SK-N-SH (cell line): ENCODE data around the gene EIF6. TPM values are rescaled to one million over a fixed set of nuclear protein-coding genes. Genes with fewer than 3 reads are reported as not detected.

Source experiments
- CTCF ChIA-PET: fragments of 300-600, 350-600 bp; formaldehyde crosslinking; extraction: SDS; loops from one replicate; lab custom pipeline; 2021; lab: Yijun Ruan, JAX
- POLR2A ChIA-PET: fragments of 350-600 bp; sonication (Branson Sonifier 250); formaldehyde crosslinking; extraction: SDS; loops from one replicate; lab custom pipeline; 2020; ENCODE audit warnings: antibody characterized with exemption, inconsistent platforms; lab: Yijun Ruan, JAX
- DNase-seq: peaks from one replicate; pipeline ENCODE4 v3.0.0; 2012
- H2AFZ ChIP-seq: fragments of 200-600 bp; sonication (generic); 2 replicates; pipeline ENCODE4 v1.8.1; 2016; ENCODE audit warnings: antibody characterized with exemption, mild to moderate bottlenecking, low read depth
- H3F3A ChIP-seq: fragments of 200-600 bp; sonication (generic); replicated peaks from 2 replicates; pipeline ENCODE3; 2016; ENCODE audit warnings: antibody characterized with exemption, mild to moderate bottlenecking; ENCODE audit not compliant: insufficient read depth
- H3K27ac ChIP-seq, 2 experiments: fragments of 200-500 bp in 1 of 2; fragments of 200-600 bp in 1 of 2; sonication (Bioruptor generic) in 1 of 2; sonication (generic), shearing (Covaris generic) in 1 of 2; 2 replicates each; pipeline versions ENCODE4 v1.5.1 to v1.6.1; 2014 to 2016; ENCODE audit warnings: low read depth in 2 of 2, inconsistent platforms in 1 of 2, low read length in 1 of 2, mild to moderate bottlenecking in 1 of 2, mixed read lengths in 1 of 2
- H3K27me3 ChIP-seq: fragments of 200-600 bp; sonication (generic), shearing (Covaris generic); 2 replicates; pipeline ENCODE4 v1.6.1; 2016; ENCODE audit warnings: mixed run types; ENCODE audit not compliant: insufficient read depth
- H3K36me3 ChIP-seq, 2 experiments: fragments of 200-500 bp in 1 of 2; fragments of 200-600 bp in 1 of 2; sonication (Bioruptor generic) in 1 of 2; sonication (generic) in 1 of 2; replicated peaks in 1 of 2; 2 replicates each; pipeline versions ENCODE3 to v1.5.1; 2014 to 2016; ENCODE audit warnings: low read length in 1 of 2, mild to moderate bottlenecking in 1 of 2; ENCODE audit not compliant: insufficient read depth in 2 of 2, control insufficient read depth in 1 of 2
- H3K4me1 ChIP-seq, 2 experiments: fragments of 200-500 bp in 1 of 2; fragments of 200-600 bp in 1 of 2; sonication (Bioruptor generic) in 1 of 2; sonication (generic), shearing (Covaris generic) in 1 of 2; 2 replicates each; pipeline versions ENCODE4 v1.5.1 to v1.6.1; 2014 to 2016; ENCODE audit warnings: low read depth in 1 of 2, low read length in 1 of 2, mixed run types in 1 of 2; ENCODE audit not compliant: insufficient read depth in 2 of 2, control insufficient read depth in 1 of 2
- H3K4me2 ChIP-seq: fragments of 200-600 bp; sonication (generic), shearing (Covaris generic); 2 replicates; pipeline ENCODE4 v1.6.1; 2017; ENCODE audit warnings: mixed run types
- H3K4me3 ChIP-seq, 2 experiments: fragments of 200-500 bp in 1 of 2; fragments of 200-600 bp in 1 of 2; sonication (Bioruptor generic) in 1 of 2; sonication (generic), shearing (Covaris generic) in 1 of 2; 2 replicates each; pipeline versions ENCODE4 v1.5.1 to v1.8.1; 2014 to 2016; ENCODE audit warnings: low read depth in 2 of 2, inconsistent platforms in 1 of 2, low read length in 1 of 2, mild to moderate bottlenecking in 1 of 2, mixed read lengths in 1 of 2, moderate library complexity in 1 of 2
- H3K79me2 ChIP-seq: fragments of 200-600 bp; sonication (generic); 2 replicates; pipeline ENCODE4 v1.8.1; 2017; ENCODE audit warnings: mild to moderate bottlenecking; ENCODE audit not compliant: insufficient read depth
- H3K9ac ChIP-seq: fragments of 200-600 bp; sonication (generic); 2 replicates; pipeline ENCODE4 v1.6.1; 2017; ENCODE audit warnings: mixed run types
- H3K9me2 ChIP-seq: fragments of 200-600 bp; sonication (generic); 2 replicates; pipeline ENCODE4 v1.6.1; 2017; ENCODE audit warnings: mixed run types
- H3K9me3 ChIP-seq: fragments of 200-600 bp; sonication (generic); 2 replicates; pipeline ENCODE4 v1.6.1; 2017; ENCODE audit warnings: mixed run types, mild to moderate bottlenecking, moderate library complexity
- H4K20me1 ChIP-seq: fragments of 200-600 bp; sonication (generic); 2 replicates; pipeline ENCODE4 v1.6.1; 2017; ENCODE audit warnings: mild to moderate bottlenecking, mixed run types; ENCODE audit not compliant: insufficient read depth
- CHD2 ChIP-seq: fragments of 150-350 bp; IDR thresholded peaks from 2 replicates; pipeline ENCODE4 v1.6.1; 2018; ENCODE audit warnings: low read length; ENCODE audit not compliant: partially characterized antibody
- EP300 ChIP-seq, 2 experiments: IDR thresholded peaks; 2 replicates each; pipeline versions ENCODE4 v1.4.0 to v1.6.1; 2012; ENCODE audit warnings: borderline replicate concordance in 1 of 2, low read depth in 1 of 2, low read length in 1 of 2
- EZH2phosphoT487 ChIP-seq: fragments of 200-600 bp; sonication (generic); IDR thresholded peaks from 2 replicates; pipeline ENCODE4 v1.6.1; 2017; ENCODE audit warnings: low read depth, mixed run types, mild to moderate bottlenecking, antibody characterized with exemption, moderate library complexity, borderline replicate concordance
- FOSL2 ChIP-seq: IDR thresholded peaks from 2 replicates; pipeline ENCODE4 v1.4.0; 2012; ENCODE audit warnings: low read depth, mild to moderate bottlenecking, moderate library complexity, borderline replicate concordance
- FOXJ3 ChIP-seq: sonication (generic); formaldehyde crosslinking; IDR thresholded peaks from 2 replicates; pipeline ENCODE4 v1.5.1; 2020; ENCODE audit warnings: mild to moderate bottlenecking, missing genetic modification reagents
- FOXM1 ChIP-seq: IDR thresholded peaks from 2 replicates; pipeline ENCODE4 v1.4.0; 2012; ENCODE audit warnings: low read depth, mild to moderate bottlenecking
- GATA2 ChIP-seq: sonication (generic); formaldehyde crosslinking; IDR thresholded peaks from 2 replicates; pipeline ENCODE4 v1.5.0; 2020; ENCODE audit warnings: mild to moderate bottlenecking, missing genetic modification reagents
- IRF3 ChIP-seq: fragments of 150-350 bp; IDR thresholded peaks from 2 replicates; pipeline ENCODE4 v1.6.1; 2016; ENCODE audit warnings: mild to moderate bottlenecking, low read depth, low read length
- MXI1 ChIP-seq: IDR thresholded peaks from 2 replicates; pipeline ENCODE4 v1.6.1; 2012; ENCODE audit warnings: mild to moderate bottlenecking, low read depth, low read length, improper control_type of control experiment
- NFIC ChIP-seq: IDR thresholded peaks from 2 replicates; pipeline ENCODE4 v1.4.0; 2012; ENCODE audit warnings: borderline replicate concordance
- RAD21 ChIP-seq: IDR thresholded peaks from 2 replicates; pipeline ENCODE4 v1.6.1; 2012; ENCODE audit warnings: mild to moderate bottlenecking, low read length
- RCOR1 ChIP-seq: fragments of 150-350 bp; IDR thresholded peaks from 2 replicates; pipeline ENCODE4 v1.6.1; 2017; ENCODE audit warnings: antibody characterized with exemption, low read length
- RFX5 ChIP-seq: IDR thresholded peaks from 2 replicates; pipeline ENCODE4 v1.6.1; 2012; ENCODE audit warnings: mild to moderate bottlenecking, improper control_type of control experiment, low read length
- RXRA ChIP-seq: IDR thresholded peaks from 2 replicates; pipeline ENCODE4 v1.4.0; 2012; ENCODE audit warnings: low read depth, mild to moderate bottlenecking, borderline replicate concordance
- SIN3A ChIP-seq: IDR thresholded peaks from 2 replicates; pipeline ENCODE4 v1.6.1; 2012; ENCODE audit warnings: low read depth, mild to moderate bottlenecking, low read length, moderate library complexity, borderline replicate concordance
- TAF1 ChIP-seq: IDR thresholded peaks from 2 replicates; pipeline ENCODE4 v1.6.1; 2012; ENCODE audit warnings: low read depth, mild to moderate bottlenecking, low read length, moderate library complexity, borderline replicate concordance
- TCF12 ChIP-seq: IDR thresholded peaks from 2 replicates; pipeline ENCODE4 v1.4.0; 2012
- TEAD4 ChIP-seq: IDR thresholded peaks from 2 replicates; pipeline ENCODE4 v1.4.0; 2012; ENCODE audit warnings: mild to moderate bottlenecking, borderline replicate concordance; ENCODE audit not compliant: insufficient read depth
- YY1 ChIP-seq: IDR thresholded peaks from 2 replicates; pipeline ENCODE4 v1.4.0; 2012; ENCODE audit warnings: low read depth, mild to moderate bottlenecking
- WGBS: methylation state at CpG from one replicate; pipeline ENCODE4 v1.1.6; 2017; ENCODE audit warnings: low lambda C conversion rate; 5-methylcytosine and 5-hydroxymethylcytosine counted together
- polyA plus RNA-seq, 3 experiments: library from polyadenylated mRNA; depleted of rRNA; stranded (reverse); fragments of >200 nt; gene quantifications; 2 replicates each; pipeline ENCODE4 v1.2.3, GENCODE V29; 2012
- TF ChIP-seq, protein P1 (sequence below): IDR thresholded peaks from 2 replicates; pipeline ENCODE4 v1.4.0; 2012; ENCODE audit warnings: low read depth, borderline replicate concordance

EIF6 gene
- polyA plus RNA-seq, 1 of the 3 experiments (the other 2 are of a cell fraction): 356 TPM

DNA sequence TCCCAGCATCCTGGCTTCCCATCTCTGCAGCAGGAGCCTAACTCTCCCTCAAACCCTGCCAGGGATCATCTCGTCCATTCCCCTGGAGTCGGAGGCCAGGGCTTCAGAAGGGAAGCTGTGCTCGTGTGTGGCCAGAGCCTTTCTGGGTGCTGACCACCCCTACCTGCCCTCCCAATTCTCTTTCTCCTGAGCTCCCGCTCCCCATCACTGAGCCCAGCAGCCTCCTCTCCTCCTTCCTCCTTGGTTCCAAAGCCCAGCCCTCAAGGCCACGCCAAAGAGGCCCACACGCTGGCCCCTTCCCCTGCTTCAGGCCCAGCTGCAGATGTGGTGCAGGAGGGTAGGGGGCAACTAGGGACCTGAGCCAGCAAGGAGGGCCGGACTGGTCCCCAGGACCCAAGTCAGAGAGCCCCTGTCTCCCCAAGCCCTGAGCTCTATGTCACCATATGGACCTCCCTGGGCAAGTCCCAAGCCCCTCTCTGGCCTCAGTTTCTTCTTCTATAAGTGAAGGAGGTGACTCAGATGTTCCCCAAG, 6.4 kb upstream of the EIF6 start:
- Histone ChIP-seq H3F3A (no peaks in the 10 kb centered on the region), H2AFZ (no peak overlapping the region), H3K27ac (peak overlapping the region in 1 of 2 experiments; percentile 83; a peak in 2 of 4 replicates), H3K36me3 (no peaks in the 10 kb centered on the region), H3K4me1 (peaks cover 0 to 21% of the 10 kb centered on the region in 2 experiments; a peak in 1 of 4 replicates), H3K9me3 (no peaks in the 10 kb centered on the region), H3K9me2 (no peaks in the 10 kb centered on the region), H3K4me2 (no peak overlapping the region), H3K9ac (no peak overlapping the region), H3K27me3 (no peaks in the 10 kb centered on the region), H4K20me1 (no peaks in the 10 kb centered on the region), H3K4me3 (no peak overlapping the region), H3K79me2 (no peaks in the 10 kb centered on the region)
- no peak for DNase-seq
- WGBS: 74% methylated on average over 7 of the region's 7 CpGs
- CTCF ChIA-PET: interaction anchor here (0.7 to 3.3 kb wide), 4 partner anchors 11 to 32 kb away, joined by 3 to 28 read pairs (median 4); no protein-coding TSS in a partner anchor
- POLR2A ChIA-PET: interaction anchor here (1.4 kb wide), 1 partner anchor 164 kb away, joined by 4 read pairs; the partner anchor contains the start of gene CEP250
- TF ChIP-seq YY1 (no peak), FOSL2 (no peak), RFX5 (no peak), IRF3 (no peak), TCF12 (no peak), TAF1 (no peak), NFIC (no peak), FOXM1 (no peak), FOXJ3 (CRISPR knock-in tag) (no peak), CHD2 (no peak), TEAD4 (no peak)

DNA sequence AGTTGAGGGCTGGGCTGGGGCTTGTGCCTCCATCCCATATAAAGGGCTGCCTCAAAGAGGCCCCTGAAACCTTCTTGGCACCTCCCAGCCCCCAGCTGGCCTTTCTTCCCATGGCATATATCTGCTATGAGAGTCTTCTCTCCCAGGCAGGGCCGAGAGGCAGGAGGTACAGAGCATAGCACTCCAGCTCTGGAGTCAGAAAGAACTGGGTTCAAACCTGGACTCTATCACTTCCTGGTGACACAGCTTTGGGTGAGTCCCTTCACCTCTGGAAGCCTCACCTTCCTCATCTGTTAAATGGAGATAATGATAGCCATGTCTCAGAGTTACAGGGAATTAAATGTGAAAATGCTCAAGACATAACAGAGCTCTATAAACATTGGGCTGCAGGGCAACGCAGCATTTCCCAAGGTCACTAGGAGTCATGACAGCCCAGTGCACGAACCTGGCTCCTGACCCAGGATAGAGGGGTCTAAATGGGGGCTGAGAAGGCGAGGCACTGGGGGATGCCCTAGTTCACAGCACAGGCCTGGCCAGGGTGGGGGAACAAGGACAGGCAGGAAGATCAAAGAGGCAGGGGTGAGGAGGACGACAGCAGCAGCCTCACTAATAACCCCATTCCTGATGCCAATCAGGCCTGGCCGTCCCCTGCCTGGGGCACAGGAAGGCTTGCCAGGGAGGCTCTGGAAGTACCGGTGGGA, 5.8 kb upstream of the EIF6 start:
- no peaks in the 10 kb centered on the region for H3K9me3 ChIP-seq
- H3K27me3 ChIP-seq: no peaks in the 10 kb centered on the region
- H3K4me2 ChIP-seq: no peak overlapping the region
- no peaks in the 10 kb centered on the region for H3F3A ChIP-seq
- WGBS: 49% methylated on average over 4 of the region's 7 CpGs
- H3K4me1 ChIP-seq: peaks cover 0 to 19% of the 10 kb centered on the region in 2 experiments; a peak in 1 of 4 replicates
- no peak overlapping the region for H2AFZ ChIP-seq
- POLR2A ChIA-PET: interaction anchor here (1.4 kb wide), 1 partner anchor 165 kb away, joined by 4 read pairs; the partner anchor contains the start of gene CEP250
- H3K79me2 ChIP-seq: no peaks in the 10 kb centered on the region
- H3K27ac ChIP-seq: peak overlapping the region in 1 of 2 experiments; percentile 83; a peak in 2 of 4 replicates
- DNase-seq: peak; percentile 91
- no peaks in the 10 kb centered on the region for H3K9me2 ChIP-seq
- H3K9ac ChIP-seq: no peak overlapping the region
- H3K4me3 ChIP-seq: no peak overlapping the region
- no peaks in the 10 kb centered on the region for H3K36me3 ChIP-seq
- TF ChIP-seq FOXJ3 (CRISPR knock-in tag): peak; percentile 34; the same call in 1 of the 2 replicates
- TF ChIP-seq, protein P1, sequence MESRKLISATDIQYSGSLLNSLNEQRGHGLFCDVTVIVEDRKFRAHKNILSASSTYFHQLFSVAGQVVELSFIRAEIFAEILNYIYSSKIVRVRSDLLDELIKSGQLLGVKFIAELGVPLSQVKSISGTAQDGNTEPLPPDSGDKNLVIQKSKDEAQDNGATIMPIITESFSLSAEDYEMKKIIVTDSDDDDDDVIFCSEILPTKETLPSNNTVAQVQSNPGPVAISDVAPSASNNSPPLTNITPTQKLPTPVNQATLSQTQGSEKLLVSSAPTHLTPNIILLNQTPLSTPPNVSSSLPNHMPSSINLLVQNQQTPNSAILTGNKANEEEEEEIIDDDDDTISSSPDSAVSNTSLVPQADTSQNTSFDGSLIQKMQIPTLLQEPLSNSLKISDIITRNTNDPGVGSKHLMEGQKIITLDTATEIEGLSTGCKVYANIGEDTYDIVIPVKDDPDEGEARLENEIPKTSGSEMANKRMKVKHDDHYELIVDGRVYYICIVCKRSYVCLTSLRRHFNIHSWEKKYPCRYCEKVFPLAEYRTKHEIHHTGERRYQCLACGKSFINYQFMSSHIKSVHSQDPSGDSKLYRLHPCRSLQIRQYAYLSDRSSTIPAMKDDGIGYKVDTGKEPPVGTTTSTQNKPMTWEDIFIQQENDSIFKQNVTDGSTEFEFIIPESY: no peak
- no peak for TF ChIP-seq SIN3A
- TF ChIP-seq FOSL2: no peak
- TF ChIP-seq RAD21: no peak
- TF ChIP-seq TCF12: no peak
- peak; percentile 58 for TF ChIP-seq RCOR1
- peak; percentile 10 for TF ChIP-seq CHD2
- TF ChIP-seq EZH2phosphoT487: no peak
- TF ChIP-seq RXRA: no peak
- peak in 1 of 2 experiments; percentile 31; a peak in 1 of 4 replicates for TF ChIP-seq EP300 (IDR thresholded peaks at IDR 0.05; ENCODE audit: borderline replicate concordance in 1 of 2, low read depth in 1 of 2, low read length in 1 of 2)
- TF ChIP-seq MXI1: no peak
- peak; percentile 79 for TF ChIP-seq GATA2 (CRISPR knock-in tag)
- TF ChIP-seq, all 33 proteins: peak for 5
- H4K20me1 ChIP-seq: no peaks in the 10 kb centered on the region
- CTCF ChIA-PET: interaction anchor here (0.7 to 3.3 kb wide), 4 partner anchors 12 to 33 kb away, joined by 3 to 28 read pairs (median 4); no protein-coding TSS in a partner anchor
